SK-N-MC (cell line): ENCODE measurements around the gene TBC1D19.

ENCODE experiments used
- DNase-seq: peaks from one replicate; pipeline ENCODE4 v3.0.0-alpha.2; 2011; ENCODE audit warnings: low read depth, low spot score
- H3K27ac ChIP-seq: fragments of 200-600 bp; sonication (generic); 2 replicates; pipeline ENCODE4 v1.5.1; 2016; ENCODE audit warnings: mixed run types
- H3K36me3 ChIP-seq: fragments of 200-600 bp; sonication (generic); 2 replicates; pipeline ENCODE4 v1.6.1; 2017; ENCODE audit warnings: antibody characterized with exemption, low read length, mixed read lengths; ENCODE audit not compliant: insufficient read depth
- H3K4me3 ChIP-seq: fragments of 200-600 bp; sonication (generic); 2 replicates; pipeline ENCODE4 v1.5.1; 2016
- H3K9ac ChIP-seq: fragments of 200-600 bp; sonication (generic); 2 replicates; pipeline ENCODE4 v1.8.0; 2017; ENCODE audit warnings: mixed run types, mixed read lengths; ENCODE audit not compliant: insufficient read length
- H3K9me3 ChIP-seq: fragments of 200-600 bp; sonication (generic); 2 replicates; pipeline ENCODE4 v1.6.1; 2017; ENCODE audit warnings: low read depth, mild to moderate bottlenecking, antibody characterized with exemption, low read length, moderate library complexity, mixed read lengths
- EZH2 ChIP-seq: fragments of 200-600 bp; sonication (generic); IDR thresholded peaks from one replicate; pipeline ENCODE4 v1.6.1; 2017; ENCODE audit warnings: antibody characterized with exemption
- FOXP2 ChIP-seq: optimal IDR thresholded peaks from 2 replicates; pipeline ENCODE3; 2011; ENCODE audit warnings: mild to moderate bottlenecking, moderate library complexity; ENCODE audit not compliant: insufficient read depth; ENCODE audit errors: extremely low read length, control extremely low read depth
- POLR2AphosphoS5 ChIP-seq: IDR thresholded peaks from 2 replicates; pipeline ENCODE4 v1.6.1; 2012; ENCODE audit warnings: mild to moderate bottlenecking, low read depth, low read length, borderline replicate concordance

Gene TBC1D19

DNA sequence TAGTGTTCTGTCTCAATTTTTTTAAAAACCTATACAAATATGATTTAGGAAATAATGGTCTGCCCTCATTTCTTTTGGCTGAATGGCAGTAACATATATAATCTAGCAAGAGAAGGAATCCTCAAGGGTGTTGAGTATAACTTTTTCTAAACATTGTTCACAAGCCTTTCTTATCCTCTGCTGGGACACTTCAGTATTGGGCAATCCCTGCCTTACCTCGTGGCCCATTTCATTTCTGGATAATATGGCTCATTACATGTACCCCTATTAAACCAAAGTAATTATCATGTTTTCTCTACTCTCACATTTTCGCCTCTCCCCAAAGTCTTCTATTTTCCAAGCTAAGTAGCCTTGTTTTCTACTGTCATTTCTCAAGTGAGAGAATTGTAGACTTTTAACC is 166.0 kb downstream of the TBC1D19 start:
- TF ChIP-seq FOXP2 (no peak), EZH2 (no peak), POLR2AphosphoS5 (no peak)
- H3K36me3 ChIP-seq, result no peaks in the 10 kb centered on the region
- no peak overlapping the region for H3K27ac ChIP-seq

DNA sequence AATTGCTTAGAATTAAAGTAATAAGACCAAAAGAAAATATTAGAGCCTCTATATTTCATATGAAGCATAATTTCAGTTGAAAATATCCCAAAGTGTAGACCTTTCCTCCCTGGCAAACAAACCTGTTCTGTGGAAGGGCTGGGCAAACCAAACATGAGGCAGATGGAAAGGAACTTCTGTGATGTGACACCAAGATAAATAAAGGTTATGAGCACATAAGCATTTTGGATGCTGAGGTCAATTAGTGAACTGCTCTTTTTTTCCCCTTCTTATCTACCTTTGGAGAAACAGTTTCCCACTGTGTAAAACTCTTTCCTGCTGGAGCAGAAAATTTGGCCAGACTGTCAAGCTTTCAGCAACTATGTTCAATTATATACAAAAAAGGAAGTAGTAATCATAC is 167.1 kb downstream of the TBC1D19 start:
- H3K36me3 ChIP-seq, result no peaks in the 10 kb centered on the region
- no peak overlapping the region for H3K27ac ChIP-seq
- TF ChIP-seq FOXP2, result no peak
- no peak for TF ChIP-seq POLR2AphosphoS5
- no peak for TF ChIP-seq EZH2
- no peak overlapping the region for H3K4me3 ChIP-seq
- DNase-seq, result no peak
- no peak overlapping the region for H3K9ac ChIP-seq
- no peaks in the 10 kb centered on the region for H3K9me3 ChIP-seq

More for the DNA sequence above, 166.0 kb downstream of the TBC1D19 start:
- Histone ChIP-seq H3K9ac (no peak overlapping the region), H3K9me3 (no peaks in the 10 kb centered on the region), H3K4me3 (no peak overlapping the region)
- no peak for DNase-seq

DNA sequence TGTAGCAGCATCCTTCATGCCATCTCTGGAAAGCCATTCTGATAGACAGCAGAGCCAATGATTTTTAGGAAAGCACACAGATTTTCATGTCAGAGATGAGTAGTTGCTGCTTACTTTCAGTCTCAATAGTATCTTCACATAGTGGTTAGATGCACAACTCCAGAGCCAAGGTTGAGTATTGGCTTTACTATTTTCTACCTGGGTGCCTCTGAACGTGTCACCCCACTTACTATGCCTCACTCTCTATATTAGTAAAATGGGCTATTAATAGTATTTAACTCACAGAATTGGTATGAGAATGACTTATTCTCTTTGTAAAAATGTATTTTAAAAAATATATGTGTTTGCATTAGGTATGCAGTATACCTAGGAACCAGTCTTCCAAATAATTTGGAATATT is 168.0 kb downstream of the TBC1D19 start:
- Histone ChIP-seq H3K27ac (no peak overlapping the region), H3K9me3 (no peaks in the 10 kb centered on the region), H3K4me3 (no peak overlapping the region), H3K9ac (no peak overlapping the region), H3K36me3 (no peaks in the 10 kb centered on the region)
- no peak for TF ChIP-seq POLR2AphosphoS5
- TF ChIP-seq EZH2, result no peak
- TF ChIP-seq FOXP2, result no peak
- no peak for DNase-seq

DNA sequence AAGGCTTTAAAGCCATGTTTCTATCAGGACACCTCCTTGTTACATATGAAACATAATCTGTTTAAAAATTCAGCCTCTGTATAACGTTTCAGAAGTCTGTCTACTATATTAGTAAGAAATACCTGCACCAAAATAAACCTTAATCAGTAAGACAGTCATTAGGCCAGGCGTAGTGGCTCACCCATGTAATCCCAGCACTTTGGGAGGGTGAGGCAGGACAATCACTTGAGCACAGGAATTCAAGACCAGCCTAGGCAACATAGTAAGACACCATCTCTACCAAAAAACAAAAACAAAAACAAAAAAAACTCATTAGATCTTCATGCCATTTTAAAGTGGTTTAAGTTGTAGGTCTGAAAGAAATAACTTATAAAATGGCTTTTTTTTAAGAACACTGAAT is 169.3 kb downstream of the TBC1D19 start:
- no peak for DNase-seq
- Histone ChIP-seq H3K36me3 (no peaks in the 10 kb centered on the region), H3K9ac (no peak overlapping the region), H3K9me3 (no peaks in the 10 kb centered on the region), H3K27ac (no peak overlapping the region), H3K4me3 (no peak overlapping the region)
- TF ChIP-seq POLR2AphosphoS5, result no peak
- no peak for TF ChIP-seq FOXP2

DNA sequence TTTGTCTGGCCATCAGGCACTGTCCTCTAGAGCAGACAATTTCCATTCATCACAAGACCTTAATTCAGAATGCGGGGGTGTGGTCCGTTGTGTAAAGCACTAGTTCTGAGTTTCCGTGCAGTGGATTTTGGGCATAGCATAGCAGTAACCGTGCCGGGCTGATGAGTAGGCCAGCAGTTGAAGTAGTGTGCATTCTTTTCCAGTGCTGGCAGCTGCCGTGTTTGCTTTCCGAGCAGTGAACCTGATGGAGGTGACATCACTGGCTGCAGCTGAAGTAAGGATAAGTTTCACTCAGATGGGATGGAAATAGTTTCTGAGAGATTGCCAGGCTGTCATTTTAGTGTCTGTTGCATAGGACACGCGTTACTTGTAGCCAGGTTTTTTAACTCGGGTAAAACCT is 169.7 kb downstream of the TBC1D19 start:
- no peak overlapping the region for H3K9ac ChIP-seq
- no peaks in the 10 kb centered on the region for H3K9me3 ChIP-seq
- TF ChIP-seq FOXP2 (no peak), POLR2AphosphoS5 (no peak), EZH2 (no peak)
- no peaks in the 10 kb centered on the region for H3K36me3 ChIP-seq
- no peak overlapping the region for H3K4me3 ChIP-seq
- no peak for DNase-seq
- H3K27ac ChIP-seq, result no peak overlapping the region

DNA sequence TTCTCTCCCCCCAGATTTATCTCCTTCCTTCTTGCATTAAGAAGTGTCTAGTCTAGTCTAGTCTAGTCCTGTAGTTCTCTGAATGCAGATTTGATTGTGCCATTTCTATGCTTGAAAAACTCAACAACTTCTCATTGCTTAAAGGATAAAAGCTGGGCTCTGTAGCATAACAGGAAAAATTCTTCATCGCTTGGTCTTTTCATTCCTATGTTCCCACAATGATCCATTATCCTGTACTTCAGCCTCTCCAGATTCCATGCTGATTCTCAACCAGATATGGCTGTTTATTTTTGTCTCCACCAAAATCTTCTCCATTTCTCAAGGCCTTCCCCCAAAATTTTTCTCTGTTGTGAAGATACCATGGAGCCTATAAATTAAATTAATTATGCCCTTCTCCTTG is 173.9 kb downstream of the TBC1D19 start:
- Histone ChIP-seq H3K4me3 (no peak overlapping the region), H3K36me3 (no peaks in the 10 kb centered on the region), H3K9me3 (no peaks in the 10 kb centered on the region), H3K27ac (no peak overlapping the region), H3K9ac (no peak overlapping the region)
- TF ChIP-seq EZH2 (no peak), POLR2AphosphoS5 (no peak), FOXP2 (no peak)
- no peak for DNase-seq

DNA sequence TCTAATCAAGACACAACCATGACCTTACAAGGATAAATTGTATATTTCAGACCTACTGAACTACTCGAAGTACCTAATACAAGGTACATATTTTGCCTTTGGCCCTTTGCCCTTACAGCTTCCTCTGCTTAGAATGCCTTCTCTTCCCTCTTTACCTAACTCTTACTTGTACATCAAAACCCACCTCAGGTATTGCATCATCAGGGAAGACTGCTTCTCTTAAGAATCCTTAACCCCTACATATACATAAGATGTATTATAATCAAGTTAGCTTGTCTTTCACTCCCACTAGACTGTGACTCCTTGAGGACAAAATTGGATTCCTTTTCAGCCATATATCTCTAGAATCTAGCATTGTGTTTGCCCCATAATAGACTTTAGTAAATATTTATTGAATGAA is 175.0 kb downstream of the TBC1D19 start:
- TF ChIP-seq POLR2AphosphoS5, result no peak
- no peak for TF ChIP-seq EZH2
- TF ChIP-seq FOXP2, result no peak
- no peaks in the 10 kb centered on the region for H3K9me3 ChIP-seq
- H3K27ac ChIP-seq, result no peak overlapping the region
- DNase-seq, result no peak
- H3K4me3 ChIP-seq, result no peak overlapping the region
- no peak overlapping the region for H3K9ac ChIP-seq
- H3K36me3 ChIP-seq, result no peaks in the 10 kb centered on the region

DNA sequence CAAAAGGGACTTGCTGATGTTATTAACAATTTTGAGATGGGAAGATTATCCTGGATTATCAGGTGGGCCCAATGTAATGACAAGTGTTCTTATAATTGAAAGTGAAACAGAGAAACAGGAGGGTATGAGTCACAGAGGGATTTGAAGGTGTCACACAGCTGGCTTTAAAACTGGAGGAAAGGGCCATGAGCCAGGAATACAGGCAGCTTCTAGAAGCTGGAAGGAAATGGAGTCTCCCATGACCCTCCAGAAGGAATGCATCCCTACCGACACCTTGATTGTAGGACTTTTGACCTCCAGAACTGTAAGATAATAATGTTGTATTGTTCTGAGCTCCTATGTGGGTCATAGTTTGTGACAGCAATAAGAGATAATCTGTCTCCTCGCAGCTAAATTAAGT is 178.8 kb downstream of the TBC1D19 start:
- Histone ChIP-seq H3K9ac (no peak overlapping the region), H3K36me3 (no peaks in the 10 kb centered on the region), H3K4me3 (no peak overlapping the region), H3K27ac (no peak overlapping the region), H3K9me3 (no peaks in the 10 kb centered on the region)
- DNase-seq, result no peak
- no peak for TF ChIP-seq POLR2AphosphoS5
- TF ChIP-seq EZH2, result no peak
- no peak for TF ChIP-seq FOXP2

DNA sequence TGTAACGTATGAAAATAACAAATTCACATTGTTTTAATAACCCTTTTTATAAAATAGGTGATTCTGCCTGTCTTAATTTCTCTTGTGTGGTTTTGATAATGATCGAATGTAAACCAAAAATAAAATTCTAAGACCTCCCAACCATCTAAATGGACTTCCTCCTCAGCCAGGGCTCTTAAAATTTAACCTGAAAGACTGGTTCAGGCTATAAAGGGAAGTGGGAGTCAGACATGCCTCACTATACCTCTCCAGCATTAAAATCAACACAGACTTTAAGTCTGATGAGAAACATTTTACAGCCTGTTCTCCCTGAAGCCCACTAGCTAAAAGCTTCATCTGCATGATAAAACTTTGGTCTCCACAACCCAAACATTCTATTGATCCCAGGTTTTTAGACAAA is 179.2 kb downstream of the TBC1D19 start:
- Histone ChIP-seq H3K27ac (no peak overlapping the region), H3K4me3 (no peak overlapping the region), H3K9ac (no peak overlapping the region), H3K9me3 (no peaks in the 10 kb centered on the region), H3K36me3 (no peaks in the 10 kb centered on the region)
- DNase-seq, result no peak
- TF ChIP-seq FOXP2, result no peak
- no peak for TF ChIP-seq POLR2AphosphoS5
- TF ChIP-seq EZH2, result no peak

DNA sequence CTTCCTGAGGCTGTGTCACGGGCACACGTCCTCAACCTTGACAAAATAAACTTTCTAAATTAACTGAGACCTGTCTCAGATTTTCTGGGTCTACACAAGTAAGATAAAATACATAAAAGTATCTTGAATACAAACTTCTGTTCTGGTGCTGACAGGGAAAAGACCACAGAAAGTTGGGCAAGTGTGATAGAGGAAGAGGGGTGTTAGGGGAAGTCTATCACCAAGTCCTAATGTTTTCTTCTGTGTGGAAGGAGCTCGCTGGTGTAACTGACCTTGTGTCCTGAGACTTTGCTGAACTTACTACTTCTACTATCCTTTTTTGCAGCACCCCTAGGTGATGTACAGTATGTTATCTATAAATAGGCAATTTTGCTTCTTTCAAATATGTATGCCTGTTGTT is 179.8 kb downstream of the TBC1D19 start:
- Histone ChIP-seq H3K36me3 (no peaks in the 10 kb centered on the region), H3K9me3 (no peaks in the 10 kb centered on the region), H3K4me3 (no peak overlapping the region), H3K9ac (no peak overlapping the region), H3K27ac (no peak overlapping the region)
- no peak for TF ChIP-seq EZH2
- TF ChIP-seq POLR2AphosphoS5, result no peak
- TF ChIP-seq FOXP2, result no peak
- DNase-seq, result no peak
